Epidermal melanocyte (primary cell): ENCODE measurements around the gene SURF6.
"Not testable (repeated sequence)": the region's sequence is repeated elsewhere in the genome, so short reads cannot be mapped to it uniquely, and the experiment has no call there.

ENCODE experiments used
- DNase-seq: peaks from one replicate; pipeline ENCODE4 v3.0.0; 2011; ENCODE audit warnings: low spot score; ENCODE audit not compliant: insufficient read length

SURF6 gene

DNA sequence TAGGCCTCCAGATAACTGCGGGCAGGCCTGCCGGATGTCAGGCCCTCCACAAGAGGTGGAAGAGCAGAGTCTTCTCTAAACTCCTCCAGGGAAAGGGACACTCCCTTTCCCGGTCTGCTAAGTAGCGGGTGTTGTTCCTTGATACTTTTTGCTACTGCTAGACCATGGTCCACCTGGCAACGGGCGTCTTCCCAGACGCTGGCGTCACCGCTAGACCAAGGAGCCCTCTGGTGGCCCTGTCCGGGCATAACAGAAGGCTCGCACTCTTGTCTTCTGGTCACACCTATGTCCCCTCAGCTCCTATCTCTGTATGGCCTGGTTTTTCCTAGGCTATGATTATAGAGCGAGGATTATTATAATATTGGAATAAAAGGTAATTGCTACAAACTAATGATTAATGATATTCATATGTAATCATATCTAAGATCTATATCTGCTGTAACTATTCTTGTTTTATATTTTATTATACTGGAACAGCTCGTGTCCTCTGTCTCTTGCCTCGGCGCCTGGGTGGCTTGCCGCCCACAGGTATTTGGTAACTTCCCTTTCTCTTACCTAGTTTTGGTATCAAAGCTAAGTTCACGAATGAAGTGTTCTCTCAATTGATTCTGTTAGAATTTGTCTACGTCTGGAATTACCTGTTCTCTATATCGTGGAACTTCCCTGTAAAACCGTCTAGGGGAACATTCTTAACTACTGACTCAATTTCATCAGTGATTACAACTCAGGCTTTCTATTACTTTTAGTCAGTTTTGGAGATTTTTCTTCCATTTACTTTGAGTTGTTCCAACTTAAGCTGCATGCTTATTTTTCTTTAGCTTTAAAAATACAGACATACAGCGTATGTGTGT is 6.5 kb downstream of the SURF6 start:
- not testable (repeated sequence) for DNase-seq

DNA sequence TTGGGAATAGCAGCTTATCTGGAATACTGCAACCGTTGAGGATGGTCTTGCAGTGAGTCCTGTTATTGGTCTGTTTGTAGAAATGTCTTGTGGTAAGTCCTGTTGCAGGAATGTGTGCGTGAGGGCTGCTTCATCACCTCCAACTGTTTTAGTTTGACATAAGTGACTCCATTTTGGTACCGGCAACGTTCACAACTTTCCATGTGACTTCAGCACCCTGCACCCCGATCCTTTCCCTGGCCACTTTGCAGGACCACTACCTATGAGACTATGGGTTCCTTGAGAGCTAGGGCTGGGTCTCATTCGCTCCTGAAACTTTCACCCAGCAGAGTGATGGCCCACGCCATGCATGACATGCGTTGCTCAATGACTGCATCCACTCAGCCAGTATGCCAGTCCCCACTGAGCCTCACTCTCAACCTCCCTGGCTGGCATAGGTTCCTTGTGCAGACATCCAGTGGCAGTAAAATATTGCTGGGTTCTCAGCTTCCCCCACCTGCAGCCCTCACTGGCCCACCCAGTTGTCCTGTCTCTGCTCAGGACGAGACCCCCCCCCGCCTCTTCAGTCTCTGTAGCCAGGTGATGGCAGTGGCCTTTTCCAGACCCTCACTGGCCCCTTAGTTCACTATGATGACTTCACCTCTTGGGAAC is 8.0 kb downstream of the SURF6 start:
- DNase-seq = no peak

GRCh38 chr9:133327021-133327420 is 9.0 kb downstream of the SURF6 start:
- DNase-seq = not testable (repeated sequence)

DNA sequence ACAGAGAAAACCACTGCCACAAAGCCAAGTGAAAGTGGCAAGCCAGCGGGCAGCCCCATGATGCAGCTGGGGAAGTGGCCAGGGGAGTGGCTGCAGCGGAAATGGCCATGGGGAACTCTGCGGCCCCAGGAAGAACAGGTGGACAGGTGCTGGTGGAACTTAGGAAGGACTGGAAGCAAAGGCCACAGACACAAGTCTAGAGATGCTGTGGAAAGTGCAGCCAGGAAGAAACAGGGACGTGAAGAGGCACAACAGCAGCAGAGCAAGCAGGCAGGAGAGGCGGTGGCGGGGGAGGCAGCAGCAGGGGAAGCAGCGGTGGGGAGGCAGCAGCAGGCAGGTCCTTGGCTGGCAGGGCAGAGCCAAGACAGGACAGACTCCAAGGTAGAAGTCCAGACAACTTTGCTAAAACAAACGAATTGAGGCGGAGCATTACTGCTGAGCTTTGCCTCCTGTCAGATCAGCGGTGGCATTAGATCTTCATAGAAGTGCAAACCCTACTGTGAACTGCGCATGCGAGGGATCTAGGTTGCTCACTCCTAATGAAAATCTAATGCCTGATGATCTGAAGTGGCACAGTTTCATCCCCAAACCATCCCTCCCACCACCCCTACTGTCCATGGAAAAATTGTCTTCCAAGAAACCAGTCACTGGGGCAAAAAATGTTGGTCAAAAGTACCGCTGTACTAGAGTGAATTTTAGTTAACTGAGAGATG is 11.8 kb downstream of the SURF6 start:
- DNase-seq = no peak

DNA sequence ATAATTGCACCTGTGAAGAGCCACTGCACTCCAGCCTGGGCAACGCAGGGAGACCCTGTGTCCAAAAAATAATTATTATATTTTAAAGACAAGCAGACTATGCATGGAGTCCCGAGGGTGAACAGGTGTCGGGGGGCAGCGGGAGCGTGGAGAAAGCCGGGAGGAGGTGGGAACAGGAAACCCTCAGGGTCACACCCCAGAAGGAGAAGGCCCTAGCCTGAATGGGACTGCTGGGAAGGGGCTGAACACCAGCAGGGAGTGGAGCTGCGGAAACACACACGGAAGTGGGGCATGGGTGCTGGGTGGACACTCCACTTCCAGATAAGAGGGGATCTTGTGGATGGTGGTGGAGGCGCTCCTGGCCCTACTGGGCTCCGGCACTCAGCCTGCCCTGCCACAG is 12.8 kb downstream of the SURF6 start:
- DNase-seq = no peak

DNA sequence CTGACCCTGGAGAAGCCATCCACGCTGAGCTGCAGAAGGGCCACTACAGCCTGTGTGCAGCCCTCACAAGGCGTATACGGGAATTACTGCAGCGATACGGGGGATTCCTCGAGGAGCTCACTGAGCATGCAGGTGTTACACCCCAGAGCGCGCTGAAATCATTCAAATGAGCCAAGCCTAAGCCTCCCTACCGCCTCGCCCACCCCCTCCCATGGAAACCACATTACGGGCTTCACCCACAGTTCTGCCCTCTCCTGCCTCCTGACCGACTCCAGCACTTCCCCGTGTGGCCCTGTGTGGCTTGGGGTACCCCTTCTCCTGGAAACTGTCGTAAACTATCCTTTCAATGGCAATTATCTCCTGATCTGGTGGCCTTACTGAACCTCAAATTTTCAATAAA is 13.3 kb downstream of the SURF6 start:
- DNase-seq = no peak

DNA sequence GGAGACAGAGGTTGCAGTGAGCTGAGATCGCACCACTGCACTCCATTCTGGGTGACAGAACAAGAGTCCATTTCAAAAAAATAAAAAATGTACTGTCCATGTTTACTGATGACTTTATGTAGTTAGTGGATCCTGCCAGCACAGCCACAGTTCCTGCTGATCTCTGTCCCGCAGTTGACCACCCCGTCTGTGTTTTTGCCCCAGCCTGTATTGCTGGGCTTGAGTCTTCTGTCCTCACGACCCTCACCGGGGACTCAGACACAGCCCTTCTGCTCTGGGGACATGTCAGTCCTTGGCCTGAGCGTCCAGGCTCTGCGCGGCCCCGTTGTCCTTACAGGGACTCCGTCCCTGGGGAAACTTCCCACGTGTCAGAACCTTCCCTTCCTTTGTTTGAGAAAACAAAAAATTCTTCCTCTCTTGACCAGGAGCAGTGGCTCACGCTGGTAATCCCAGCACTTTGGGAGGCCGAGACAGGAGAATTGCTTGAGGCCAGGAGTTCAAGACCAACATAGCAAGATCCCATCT is 14.5 kb downstream of the SURF6 start:
- no peak for DNase-seq

- no peak for DNase-seq
Measured at GRCh38 chr9:133320421-133320881, 15.5 kb downstream of the SURF6 start.

GRCh38 chr9:133317551-133317950 is 18.4 kb downstream of the SURF6 start:
- not testable (repeated sequence) for DNase-seq

DNA sequence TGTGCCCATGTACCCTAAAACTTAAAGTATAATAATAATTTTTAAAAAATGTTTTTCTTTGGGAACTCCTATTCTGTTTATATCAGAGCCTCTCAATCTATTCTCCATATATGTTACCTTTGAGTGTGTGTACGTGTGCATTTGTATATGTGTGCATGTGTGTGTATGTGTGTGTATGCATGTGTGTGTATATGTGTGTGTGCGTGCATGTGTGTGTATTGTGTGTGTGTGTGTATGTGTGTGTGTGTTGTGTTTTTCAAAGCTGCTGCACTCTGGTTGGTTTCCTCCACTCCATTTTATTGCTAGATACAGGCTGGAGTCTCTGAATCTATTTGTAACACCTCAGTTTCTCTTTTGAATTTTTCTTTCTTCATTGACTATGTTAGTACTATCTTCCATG is 20.0 kb downstream of the SURF6 start:
- DNase-seq = no peak

GRCh38 chr9:133309608-133310007 is 26.4 kb downstream of the SURF6 start:
- no peak for DNase-seq

GRCh38 chr9:133307301-133307700 is 28.7 kb downstream of the SURF6 start:
- no peak for DNase-seq

GRCh38 chr9:133306242-133307204 is 29.5 kb downstream of the SURF6 start:
- no peak for DNase-seq

GRCh38 chr9:133305731-133306130 is 30.3 kb downstream of the SURF6 start:
- DNase-seq = no peak

DNA sequence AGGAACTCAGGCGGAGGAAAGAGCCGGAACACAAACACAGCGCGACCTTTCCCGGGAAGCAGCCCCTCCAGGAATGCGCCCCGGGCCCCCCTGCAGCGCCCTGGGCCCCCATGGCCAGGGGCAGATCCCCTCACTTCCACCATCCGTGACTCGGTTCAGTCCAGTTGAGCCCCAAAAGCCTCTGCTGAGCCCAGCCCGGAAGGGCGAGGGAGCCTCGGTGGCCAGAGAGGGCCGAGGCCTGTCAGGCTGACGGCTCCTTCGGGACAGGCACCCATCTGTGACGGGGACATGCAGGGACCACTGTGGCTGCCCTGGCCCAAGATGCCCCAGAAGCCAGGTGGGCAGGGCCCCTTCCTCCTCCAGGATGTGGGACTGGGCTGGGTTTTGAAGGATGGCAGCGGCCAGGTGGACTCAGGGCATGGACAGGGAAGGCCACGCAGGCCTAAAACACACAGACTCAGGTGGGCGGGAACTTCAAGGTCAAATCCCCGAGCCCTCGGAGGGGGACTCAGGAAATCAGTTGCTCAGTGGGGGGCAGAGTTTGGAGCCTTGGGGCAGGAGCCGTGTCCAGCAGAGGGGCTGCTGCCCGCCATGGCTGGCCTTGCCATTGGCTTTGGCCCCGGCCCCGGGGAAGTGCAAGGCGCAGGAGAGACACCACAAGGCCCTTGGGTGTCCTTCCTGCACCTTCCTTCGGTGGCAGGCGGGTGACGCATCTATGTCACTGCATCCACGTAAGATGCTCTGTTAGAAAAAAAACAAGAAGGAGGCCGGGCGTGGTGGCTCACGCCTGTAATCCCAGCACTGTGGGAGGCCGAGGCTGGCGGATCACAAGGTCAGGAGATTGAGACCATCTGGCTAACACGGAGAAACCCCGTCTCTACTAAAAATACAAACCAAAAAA is 31.3 kb downstream of the SURF6 start:
- no peak for DNase-seq

- DNase-seq = no peak
Measured at GRCh38 chr9:133304158-133304470, 31.9 kb downstream of the SURF6 start.

- DNase-seq = no peak
Measured at GRCh38 chr9:133303266-133304157, 32.5 kb downstream of the SURF6 start.

- DNase-seq = no peak
Measured at GRCh38 chr9:133301253-133302230, 34.4 kb downstream of the SURF6 start.
